Tibial artery (tissue), 4 donors: ENCODE results near the gene SLC1A7.

Experiments used
- DNase-seq, 2 donors: peaks; one replicate each; pipeline ENCODE4 v3.0.0-alpha.2; 2019
- H3K27ac ChIP-seq, 2 donors: fragments of 200-600 bp; sonication (generic) in 1 of 2; 1 replicate in 1 of 2; 2 replicates in 1 of 2; pipeline ENCODE4 v1.5.1; 2018 to 2019; ENCODE audit warnings: mild to moderate bottlenecking in 1 of 2
- H3K27me3 ChIP-seq, 2 donors: fragments of 200-600 bp; sonication (generic) in 1 of 2; one replicate each; pipeline versions ENCODE4 v1.5.1 to v1.6.0; 2016 to 2019
- H3K36me3 ChIP-seq, 3 donors: fragments of 200-600 bp; sonication (generic) in 2 of 3; one replicate each; pipeline ENCODE4 v1.5.1; 2016 to 2019; ENCODE audit warnings: mild to moderate bottlenecking in 2 of 3
- H3K4me1 ChIP-seq, 4 donors: fragments of 200-600 bp; sonication (generic) in 2 of 4; 1 replicate in 3 of 4; 2 replicates in 1 of 4; pipeline ENCODE4 v1.5.1; 2016 to 2019
- H3K4me3 ChIP-seq, 2 donors: fragments of 200-600 bp; sonication (generic) in 1 of 2; 1 replicate in 1 of 2; 2 replicates in 1 of 2; pipeline ENCODE4 v1.5.1; 2018 to 2019; ENCODE audit warnings: mild to moderate bottlenecking in 2 of 2
- H3K9me3 ChIP-seq, 3 donors: fragments of 200-600 bp; sonication (generic) in 1 of 3; one replicate each; pipeline ENCODE4 v1.5.1; 2016 to 2019
- CTCF ChIP-seq, 2 experiments: fragments of 200-600 bp in 1 of 2; fragments of 450-650 bp in 1 of 2; IDR thresholded peaks; one replicate each; pipeline ENCODE4 v1.5.1; 2017 to 2019; ENCODE audit warnings: antibody characterized with exemption in 2 of 2, mild to moderate bottlenecking in 1 of 2, moderate library complexity in 1 of 2
- intact Hi-C: fragments of 100-400 bp; cut with DNase I; formaldehyde crosslinking; loops from one replicate; pipeline ENCODE4 v1.15.0; 2023; ENCODE audit warnings: low total_unique reads

Gene SLC1A7

GRCh38 chr1:53038566-53038965 is 103.9 kb downstream of the SLC1A7 start:
- intact Hi-C loops = no loop called here
- no peak for TF ChIP-seq CTCF (IDR thresholded peaks at IDR 0.05)
- no peaks in the 10 kb centered on the region for H3K9me3 ChIP-seq
- no peaks in the 10 kb centered on the region for H3K27me3 ChIP-seq
- no peak overlapping the region for H3K4me3 ChIP-seq
- no peak overlapping the region for H3K27ac ChIP-seq
- H3K36me3 ChIP-seq = peaks cover 13 to 51% (median 20%) of the 10 kb centered on the region in 3 donors
- no peaks in the 10 kb centered on the region for H3K4me1 ChIP-seq
- DNase-seq = no peak
